ENCODE results near the gene SLC27A5.

- TF ChIP-seq CTCF (conservative IDR thresholded peaks at IDR 0.05; ENCODE audit: low read depth, low read length): no peak
- TF ChIP-seq POLR2A (IDR thresholded peaks at IDR 0.05; ENCODE audit: low read depth, low read length): no peak
Measured at GRCh38 chr19:58460039-58460438, 51.8 kb downstream of the SLC27A5 start.
